Prostate gland (tissue), 2 donors: ENCODE results near the gene BTBD17.

Experiments used
- POLR2A ChIP-seq: fragments of 450-650 bp; IDR thresholded peaks from one replicate; pipeline ENCODE4 v1.6.1; 2016; ENCODE audit warnings: antibody characterized with exemption, mild to moderate bottlenecking
- POLR2AphosphoS5 ChIP-seq: sonication (generic); formaldehyde crosslinking; IDR thresholded peaks from one replicate; pipeline ENCODE4 v1.6.1; 2017; ENCODE audit warnings: antibody characterized with exemption
- TF ChIP-seq, protein P1 (sequence below), 4 experiments: fragments of 200-600 bp in 2 of 4; fragments of 450-650 bp in 2 of 4; sonication (generic) in 2 of 4; IDR thresholded peaks; 1 replicate in 3 of 4; 2 replicates in 1 of 4; pipeline ENCODE4 v1.5.1; 2016 to 2019; ENCODE audit warnings: antibody characterized with exemption in 4 of 4, mild to moderate bottlenecking in 2 of 4, moderate library complexity in 2 of 4

DNA sequence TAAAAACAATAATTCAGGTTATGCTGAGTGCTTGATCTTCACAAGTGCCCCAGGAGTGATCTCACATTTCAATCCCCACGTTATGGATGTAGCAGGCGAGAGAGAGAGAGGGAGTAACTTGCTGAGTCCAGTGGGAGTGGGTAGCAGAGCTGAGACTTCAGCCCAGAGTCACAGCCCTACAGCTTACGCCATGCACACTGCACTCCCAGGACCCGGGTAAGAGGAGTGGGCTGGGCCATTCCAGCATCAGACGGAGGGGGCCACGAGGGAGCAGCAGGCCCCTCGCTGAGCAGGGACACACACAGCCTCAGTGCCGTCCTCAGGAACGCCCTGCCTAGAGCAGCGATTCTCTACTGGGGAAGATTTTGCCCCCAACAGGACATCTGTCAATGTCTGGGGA lies 45.4 kb downstream of the BTBD17 start:
- TF ChIP-seq POLR2A (no peak), POLR2AphosphoS5 (no peak)
- TF ChIP-seq, protein P1, sequence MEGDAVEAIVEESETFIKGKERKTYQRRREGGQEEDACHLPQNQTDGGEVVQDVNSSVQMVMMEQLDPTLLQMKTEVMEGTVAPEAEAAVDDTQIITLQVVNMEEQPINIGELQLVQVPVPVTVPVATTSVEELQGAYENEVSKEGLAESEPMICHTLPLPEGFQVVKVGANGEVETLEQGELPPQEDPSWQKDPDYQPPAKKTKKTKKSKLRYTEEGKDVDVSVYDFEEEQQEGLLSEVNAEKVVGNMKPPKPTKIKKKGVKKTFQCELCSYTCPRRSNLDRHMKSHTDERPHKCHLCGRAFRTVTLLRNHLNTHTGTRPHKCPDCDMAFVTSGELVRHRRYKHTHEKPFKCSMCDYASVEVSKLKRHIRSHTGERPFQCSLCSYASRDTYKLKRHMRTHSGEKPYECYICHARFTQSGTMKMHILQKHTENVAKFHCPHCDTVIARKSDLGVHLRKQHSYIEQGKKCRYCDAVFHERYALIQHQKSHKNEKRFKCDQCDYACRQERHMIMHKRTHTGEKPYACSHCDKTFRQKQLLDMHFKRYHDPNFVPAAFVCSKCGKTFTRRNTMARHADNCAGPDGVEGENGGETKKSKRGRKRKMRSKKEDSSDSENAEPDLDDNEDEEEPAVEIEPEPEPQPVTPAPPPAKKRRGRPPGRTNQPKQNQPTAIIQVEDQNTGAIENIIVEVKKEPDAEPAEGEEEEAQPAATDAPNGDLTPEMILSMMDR (IDR thresholded peaks at IDR 0.05) = no peak
